ENCODE measurements around the gene SPACA9. TPM values are rescaled to one million over a fixed set of nuclear protein-coding genes. Genes with fewer than 3 reads are reported as not detected.

Gene SPACA9
- polyA plus RNA-seq, 2 donors = 6.3 to 6.5 TPM

- Histone ChIP-seq H3K27me3 (ENCODE audit: control insufficient read depth in 1 of 2, insufficient read depth in 2 of 2, low read length in 2 of 2) (no peaks in the 10 kb centered on the region), H3K4me3 (ENCODE audit: low read depth in 1 of 2, low read length in 2 of 2) (no peak overlapping the region), H3K4me1 (ENCODE audit: control insufficient read depth in 2 of 2, insufficient read depth in 2 of 2, low read length in 1 of 2) (no peaks in the 10 kb centered on the region), H3K27ac (ENCODE audit: low read depth in 2 of 2, low read length in 1 of 2) (peak overlapping the region in 1 of 2 donors; percentile 24), H3K9me3 (ENCODE audit: control insufficient read depth in 2 of 2, insufficient read depth in 1 of 2, low read depth in 1 of 2, low read length in 1 of 2) (no peaks in the 10 kb centered on the region), H3K36me3 (ENCODE audit: control insufficient read depth in 2 of 2, insufficient read depth in 2 of 2, low read length in 1 of 2) (peaks cover 15 to 37% of the 10 kb centered on the region in 2 donors)
- 46% methylated on average over 11 of the region's 11 CpGs for WGBS, 2 donors
These were observed 23.4 kb downstream of the SPACA9 start for GRCh38 chr9:132901858-132902831.

GRCh38 chr9:132903574-132904492 lies 25.1 kb downstream of the SPACA9 start:
- Histone ChIP-seq H3K4me3 (ENCODE audit: low read depth in 1 of 2, low read length in 2 of 2) (no peak overlapping the region), H3K27me3 (ENCODE audit: control insufficient read depth in 1 of 2, insufficient read depth in 2 of 2, low read length in 2 of 2) (no peaks in the 10 kb centered on the region), H3K27ac (ENCODE audit: low read depth in 2 of 2, low read length in 1 of 2) (no peak overlapping the region), H3K9me3 (ENCODE audit: control insufficient read depth in 2 of 2, insufficient read depth in 1 of 2, low read depth in 1 of 2, low read length in 1 of 2) (no peaks in the 10 kb centered on the region), H3K36me3 (ENCODE audit: control insufficient read depth in 2 of 2, insufficient read depth in 2 of 2, low read length in 1 of 2) (peaks cover 12 to 29% of the 10 kb centered on the region in 2 donors), H3K4me1 (ENCODE audit: control insufficient read depth in 2 of 2, insufficient read depth in 2 of 2, low read length in 1 of 2) (no peaks in the 10 kb centered on the region)
- 81 to 88% methylated on average over 13 of the region's 13 CpGs for WGBS, 2 donors

- H3K27me3 ChIP-seq (ENCODE audit: control insufficient read depth in 1 of 2, insufficient read depth in 2 of 2, low read length in 2 of 2) = no peaks in the 10 kb centered on the region
- WGBS, 2 donors = 74 to 85% methylated on average over 12 of the region's 12 CpGs
- H3K4me1 ChIP-seq (ENCODE audit: control insufficient read depth in 2 of 2, insufficient read depth in 2 of 2, low read length in 1 of 2) = no peaks in the 10 kb centered on the region
- H3K9me3 ChIP-seq (ENCODE audit: control insufficient read depth in 2 of 2, insufficient read depth in 1 of 2, low read depth in 1 of 2, low read length in 1 of 2) = no peaks in the 10 kb centered on the region
- no peak overlapping the region for H3K27ac ChIP-seq (ENCODE audit: low read depth in 2 of 2, low read length in 1 of 2)
- H3K4me3 ChIP-seq (ENCODE audit: low read depth in 1 of 2, low read length in 2 of 2) = no peak overlapping the region
- H3K36me3 ChIP-seq (ENCODE audit: control insufficient read depth in 2 of 2, insufficient read depth in 2 of 2, low read length in 1 of 2) = peaks cover 20 to 29% of the 10 kb centered on the region in 2 donors
These were observed 27.0 kb downstream of the SPACA9 start for GRCh38 chr9:132905726-132906125.

- H3K36me3 ChIP-seq (ENCODE audit: control insufficient read depth in 2 of 2, insufficient read depth in 2 of 2, low read length in 1 of 2) = peaks cover 25 to 33% of the 10 kb centered on the region in 2 donors
These were observed 29.9 kb downstream of the SPACA9 start for GRCh38 chr9:132908635-132909034.

GRCh38 chr9:132909311-132909710 lies 30.6 kb downstream of the SPACA9 start:
- H3K36me3 ChIP-seq (ENCODE audit: control insufficient read depth in 2 of 2, insufficient read depth in 2 of 2, low read length in 1 of 2) = peaks cover 25 to 27% of the 10 kb centered on the region in 2 donors
- H3K27me3 ChIP-seq (ENCODE audit: control insufficient read depth in 1 of 2, insufficient read depth in 2 of 2, low read length in 2 of 2) = no peaks in the 10 kb centered on the region
- no peak overlapping the region for H3K27ac ChIP-seq (ENCODE audit: low read depth in 2 of 2, low read length in 1 of 2)
- 82 to 85% methylated on average over 2 of the region's 2 CpGs for WGBS, 2 donors
- H3K4me1 ChIP-seq (ENCODE audit: control insufficient read depth in 2 of 2, insufficient read depth in 2 of 2, low read length in 1 of 2) = no peaks in the 10 kb centered on the region
- no peak overlapping the region for H3K4me3 ChIP-seq (ENCODE audit: low read depth in 1 of 2, low read length in 2 of 2)
- H3K9me3 ChIP-seq (ENCODE audit: control insufficient read depth in 2 of 2, insufficient read depth in 1 of 2, low read depth in 1 of 2, low read length in 1 of 2) = no peaks in the 10 kb centered on the region

More at GRCh38 chr9:132908635-132909034, 29.9 kb downstream of the SPACA9 start:
- H3K4me1 ChIP-seq (ENCODE audit: control insufficient read depth in 2 of 2, insufficient read depth in 2 of 2, low read length in 1 of 2) = no peaks in the 10 kb centered on the region
- no peaks in the 10 kb centered on the region for H3K9me3 ChIP-seq (ENCODE audit: control insufficient read depth in 2 of 2, insufficient read depth in 1 of 2, low read depth in 1 of 2, low read length in 1 of 2)
- no peak overlapping the region for H3K27ac ChIP-seq (ENCODE audit: low read depth in 2 of 2, low read length in 1 of 2)
- no peak overlapping the region for H3K4me3 ChIP-seq (ENCODE audit: low read depth in 1 of 2, low read length in 2 of 2)
- H3K27me3 ChIP-seq (ENCODE audit: control insufficient read depth in 1 of 2, insufficient read depth in 2 of 2, low read length in 2 of 2) = no peaks in the 10 kb centered on the region
- WGBS, 2 donors = 82 to 85% methylated on average over 7 of the region's 7 CpGs

- Histone ChIP-seq H3K36me3 (ENCODE audit: control insufficient read depth in 2 of 2, insufficient read depth in 2 of 2, low read length in 1 of 2) (peaks cover 25 to 26% of the 10 kb centered on the region in 2 donors), H3K27me3 (ENCODE audit: control insufficient read depth in 1 of 2, insufficient read depth in 2 of 2, low read length in 2 of 2) (no peaks in the 10 kb centered on the region), H3K4me3 (ENCODE audit: low read depth in 1 of 2, low read length in 2 of 2) (no peak overlapping the region), H3K9me3 (ENCODE audit: control insufficient read depth in 2 of 2, insufficient read depth in 1 of 2, low read depth in 1 of 2, low read length in 1 of 2) (no peaks in the 10 kb centered on the region), H3K4me1 (ENCODE audit: control insufficient read depth in 2 of 2, insufficient read depth in 2 of 2, low read length in 1 of 2) (no peaks in the 10 kb centered on the region), H3K27ac (ENCODE audit: low read depth in 2 of 2, low read length in 1 of 2) (no peak overlapping the region)
- 91 to 94% methylated on average over 6 of the region's 6 CpGs for WGBS, 2 donors
These were observed 31.7 kb downstream of the SPACA9 start for GRCh38 chr9:132910376-132910775.

- WGBS, 2 donors = 97 to 100% methylated on average over 4 of the region's 4 CpGs
- no peak overlapping the region for H3K4me3 ChIP-seq (ENCODE audit: low read depth in 1 of 2, low read length in 2 of 2)
- no peaks in the 10 kb centered on the region for H3K4me1 ChIP-seq (ENCODE audit: control insufficient read depth in 2 of 2, insufficient read depth in 2 of 2, low read length in 1 of 2)
- no peaks in the 10 kb centered on the region for H3K9me3 ChIP-seq (ENCODE audit: control insufficient read depth in 2 of 2, insufficient read depth in 1 of 2, low read depth in 1 of 2, low read length in 1 of 2)
- peaks cover 20 to 21% of the 10 kb centered on the region in 2 donors for H3K36me3 ChIP-seq (ENCODE audit: control insufficient read depth in 2 of 2, insufficient read depth in 2 of 2, low read length in 1 of 2)
- H3K27me3 ChIP-seq (ENCODE audit: control insufficient read depth in 1 of 2, insufficient read depth in 2 of 2, low read length in 2 of 2) = no peaks in the 10 kb centered on the region
- H3K27ac ChIP-seq (ENCODE audit: low read depth in 2 of 2, low read length in 1 of 2) = no peak overlapping the region
These were observed 33.4 kb downstream of the SPACA9 start for GRCh38 chr9:132912131-132912530.

GRCh38 chr9:132914924-132915323 lies 36.2 kb downstream of the SPACA9 start:
- H3K4me3 ChIP-seq (ENCODE audit: low read depth in 1 of 2, low read length in 2 of 2) = no peak overlapping the region
- no peaks in the 10 kb centered on the region for H3K4me1 ChIP-seq (ENCODE audit: control insufficient read depth in 2 of 2, insufficient read depth in 2 of 2, low read length in 1 of 2)
- no peak overlapping the region for H3K27ac ChIP-seq (ENCODE audit: low read depth in 2 of 2, low read length in 1 of 2)
- no peaks in the 10 kb centered on the region for H3K9me3 ChIP-seq (ENCODE audit: control insufficient read depth in 2 of 2, insufficient read depth in 1 of 2, low read depth in 1 of 2, low read length in 1 of 2)
- peaks cover 15 to 23% of the 10 kb centered on the region in 2 donors for H3K36me3 ChIP-seq (ENCODE audit: control insufficient read depth in 2 of 2, insufficient read depth in 2 of 2, low read length in 1 of 2)
- 94 to 95% methylated on average over 6 of the region's 6 CpGs for WGBS, 2 donors
- no peaks in the 10 kb centered on the region for H3K27me3 ChIP-seq (ENCODE audit: control insufficient read depth in 1 of 2, insufficient read depth in 2 of 2, low read length in 2 of 2)

GRCh38 chr9:132919614-132920268 lies 41.0 kb downstream of the SPACA9 start:
- H3K27me3 ChIP-seq (ENCODE audit: control insufficient read depth in 1 of 2, insufficient read depth in 2 of 2, low read length in 2 of 2) = no peaks in the 10 kb centered on the region
- peaks cover 15 to 22% of the 10 kb centered on the region in 2 donors for H3K36me3 ChIP-seq (ENCODE audit: control insufficient read depth in 2 of 2, insufficient read depth in 2 of 2, low read length in 1 of 2)
- no peaks in the 10 kb centered on the region for H3K9me3 ChIP-seq (ENCODE audit: control insufficient read depth in 2 of 2, insufficient read depth in 1 of 2, low read depth in 1 of 2, low read length in 1 of 2)

More at GRCh38 chr9:132919614-132920268, 41.0 kb downstream of the SPACA9 start:
- no peaks in the 10 kb centered on the region for H3K4me1 ChIP-seq (ENCODE audit: control insufficient read depth in 2 of 2, insufficient read depth in 2 of 2, low read length in 1 of 2)
- 94 to 99% methylated on average over 7 of the region's 7 CpGs for WGBS, 2 donors
- no peak overlapping the region for H3K4me3 ChIP-seq (ENCODE audit: low read depth in 1 of 2, low read length in 2 of 2)
- no peak overlapping the region for H3K27ac ChIP-seq (ENCODE audit: low read depth in 2 of 2, low read length in 1 of 2)

All from esophagus (tissue), 2 donors.